Measurements from ENCODE around the gene SLC25A26. TPM values are rescaled to one million over a fixed set of nuclear protein-coding genes. Genes with fewer than 3 reads are reported as not detected.
A peak's percentile ranks its signal among the peaks of the same experiment; 100 is the strongest.

The SLC25A26 gene
- total RNA-seq, 2 donors from 2014 or later: 32.3 to 38.4 TPM

GRCh38 chr3:66400411-66401156, 179.8 kb downstream of the SLC25A26 start:
- Mint-ChIP-seq H3K4me1 (ENCODE audit: low read depth) (no peaks in the 10 kb centered on the region), H3K27ac (no peak overlapping the region), H3K27me3 (ENCODE audit: low read depth) (no peaks in the 10 kb centered on the region), H3K4me3 (no peak overlapping the region), H3K9me3 (no peaks in the 10 kb centered on the region), H3K36me3 (ENCODE audit: insufficient read depth in 2 of 2) (peaks cover 3 to 12% of the 10 kb centered on the region in 2 donors)
- DNase-seq: no peak
- no peak for ATAC-seq (replicated peaks in 1 of 2)

- Mint-ChIP-seq H3K27ac (no peak overlapping the region), H3K4me3 (no peak overlapping the region), H3K36me3 (ENCODE audit: insufficient read depth in 2 of 2) (peaks cover 3 to 12% of the 10 kb centered on the region in 2 donors), H3K9me3 (no peaks in the 10 kb centered on the region), H3K27me3 (ENCODE audit: low read depth) (no peaks in the 10 kb centered on the region), H3K4me1 (ENCODE audit: low read depth) (no peaks in the 10 kb centered on the region)
- ATAC-seq (replicated peaks in 1 of 2): no peak
- no peak for DNase-seq
Observed at GRCh38 chr3:66401157-66401550, 180.4 kb downstream of the SLC25A26 start.

GRCh38 chr3:66401675-66402491, 181.1 kb downstream of the SLC25A26 start:
- ATAC-seq (replicated peaks in 1 of 2): no peak

DNA sequence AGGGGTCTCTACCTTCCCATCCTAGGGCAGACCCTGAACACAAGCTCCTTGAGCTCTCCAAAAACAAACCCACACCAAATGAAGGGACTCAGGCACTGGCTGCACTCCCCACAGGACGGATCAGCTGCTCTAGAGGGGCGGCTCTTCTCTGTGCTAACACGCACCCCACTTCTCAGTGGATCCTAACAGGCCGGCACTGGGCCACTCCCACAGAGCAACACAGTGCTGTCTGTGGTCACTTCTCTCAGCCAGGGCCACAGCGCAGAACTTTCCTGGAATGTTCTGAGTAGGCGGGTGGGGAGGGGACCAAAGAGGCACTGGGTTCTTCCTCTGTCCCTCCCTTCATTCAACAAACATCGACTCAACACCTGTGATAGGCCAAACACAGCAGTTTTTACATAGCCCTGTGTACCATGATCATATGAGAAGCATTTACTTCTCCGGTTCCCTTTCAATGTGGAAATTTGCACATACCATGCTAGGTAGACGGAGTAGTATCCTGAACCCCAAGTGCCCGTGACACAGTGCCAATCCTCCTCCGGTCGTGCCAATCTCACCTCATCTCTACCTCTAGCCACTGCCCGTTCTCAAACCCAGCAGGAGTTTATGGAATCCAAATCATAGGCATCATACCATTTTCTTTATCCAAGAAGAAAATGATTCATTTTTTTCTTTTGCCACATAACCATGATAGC, 181.9 kb downstream of the SLC25A26 start:
- no peak for ATAC-seq (replicated peaks in 1 of 2)
- no peak overlapping the region for H3K4me3 Mint-ChIP-seq
- no peak overlapping the region for H3K27ac Mint-ChIP-seq
- no peak for DNase-seq
- no peaks in the 10 kb centered on the region for H3K27me3 Mint-ChIP-seq (ENCODE audit: low read depth)
- H3K9me3 Mint-ChIP-seq: no peaks in the 10 kb centered on the region
- peaks cover 2 to 3% of the 10 kb centered on the region in 2 donors for H3K36me3 Mint-ChIP-seq (ENCODE audit: insufficient read depth in 2 of 2)
- H3K4me1 Mint-ChIP-seq (ENCODE audit: low read depth): peaks cover 2% of the 10 kb centered on the region

More at GRCh38 chr3:66401675-66402491, 181.1 kb downstream of the SLC25A26 start:
- no peaks in the 10 kb centered on the region for H3K27me3 Mint-ChIP-seq (ENCODE audit: low read depth)
- H3K27ac Mint-ChIP-seq: no peak overlapping the region
- H3K4me3 Mint-ChIP-seq: no peak overlapping the region
- peaks cover 3 to 9% of the 10 kb centered on the region in 2 donors for H3K36me3 Mint-ChIP-seq (ENCODE audit: insufficient read depth in 2 of 2)
- DNase-seq: no peak
- H3K4me1 Mint-ChIP-seq (ENCODE audit: low read depth): no peaks in the 10 kb centered on the region
- H3K9me3 Mint-ChIP-seq: no peaks in the 10 kb centered on the region

DNA sequence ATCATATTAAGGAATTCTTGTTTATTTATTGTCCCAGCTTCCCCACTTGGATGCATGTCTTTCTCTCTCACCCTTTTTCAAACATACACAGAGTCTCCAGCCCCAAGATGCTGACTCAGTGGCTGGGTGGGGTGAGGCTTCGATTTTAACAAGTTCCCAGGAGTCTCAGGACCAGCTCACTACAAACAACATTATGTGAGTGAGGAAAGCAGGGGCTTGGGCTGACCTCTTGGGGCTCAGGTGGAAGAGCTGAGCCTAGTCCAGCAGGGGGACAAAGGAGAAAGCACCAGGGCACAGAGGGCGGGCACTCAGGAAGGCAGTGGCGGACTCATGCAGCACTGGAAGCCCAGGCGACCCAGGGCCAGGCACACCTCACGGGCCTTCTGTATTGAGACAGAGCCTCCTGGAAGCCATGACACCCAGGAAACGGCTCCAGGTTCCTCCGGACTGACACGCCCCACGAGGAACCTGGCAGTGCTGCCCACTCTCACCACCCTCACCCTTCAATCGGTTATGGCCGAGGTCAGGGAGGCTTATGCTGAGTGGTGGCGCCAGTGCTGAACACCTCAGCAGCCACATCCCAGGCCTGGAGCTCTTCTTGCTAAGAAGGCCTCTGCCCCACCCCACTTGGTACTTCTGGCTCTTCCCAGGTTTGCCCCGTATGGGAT, 182.7 kb downstream of the SLC25A26 start:
- Mint-ChIP-seq H3K36me3 (ENCODE audit: insufficient read depth in 2 of 2) (peaks cover under 1% of the 10 kb centered on the region in 2 donors), H3K27ac (no peak overlapping the region)
- ATAC-seq (replicated peaks in 1 of 2): no peak

DNA sequence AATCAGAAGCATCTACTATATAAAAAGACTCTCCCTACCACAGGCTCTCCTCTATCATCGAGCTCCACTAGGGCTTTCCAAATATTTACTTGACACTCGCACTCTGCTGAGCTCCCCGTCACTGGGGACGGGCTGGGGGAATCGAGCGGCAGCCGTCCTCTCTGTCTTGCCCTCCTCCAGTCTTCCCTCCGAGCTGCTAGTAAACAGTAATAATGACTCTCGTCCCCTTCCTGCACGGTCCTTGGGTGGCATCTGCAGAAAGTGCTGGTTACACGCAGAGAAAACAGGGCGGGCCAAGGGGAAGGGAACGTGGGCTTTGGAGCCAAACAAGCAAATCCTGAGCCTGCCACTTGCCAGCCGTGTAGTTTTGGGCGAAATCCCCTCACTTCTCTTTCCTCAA, 183.4 kb downstream of the SLC25A26 start:
- Mint-ChIP-seq H3K4me1 (ENCODE audit: low read depth) (peaks cover 6% of the 10 kb centered on the region), H3K27ac (no peak overlapping the region), H3K4me3 (no peak overlapping the region), H3K36me3 (ENCODE audit: insufficient read depth in 2 of 2) (no peaks in the 10 kb centered on the region), H3K27me3 (ENCODE audit: low read depth) (no peaks in the 10 kb centered on the region), H3K9me3 (no peaks in the 10 kb centered on the region)
- DNase-seq (no peak), ATAC-seq (replicated peaks in 1 of 2) (no peak)

More for the DNA sequence above, 182.7 kb downstream of the SLC25A26 start:
- Mint-ChIP-seq H3K9me3 (no peaks in the 10 kb centered on the region), H3K27me3 (ENCODE audit: low read depth) (no peaks in the 10 kb centered on the region), H3K4me3 (no peak overlapping the region), H3K4me1 (ENCODE audit: low read depth) (peaks cover 6% of the 10 kb centered on the region)
- no peak for DNase-seq

DNA sequence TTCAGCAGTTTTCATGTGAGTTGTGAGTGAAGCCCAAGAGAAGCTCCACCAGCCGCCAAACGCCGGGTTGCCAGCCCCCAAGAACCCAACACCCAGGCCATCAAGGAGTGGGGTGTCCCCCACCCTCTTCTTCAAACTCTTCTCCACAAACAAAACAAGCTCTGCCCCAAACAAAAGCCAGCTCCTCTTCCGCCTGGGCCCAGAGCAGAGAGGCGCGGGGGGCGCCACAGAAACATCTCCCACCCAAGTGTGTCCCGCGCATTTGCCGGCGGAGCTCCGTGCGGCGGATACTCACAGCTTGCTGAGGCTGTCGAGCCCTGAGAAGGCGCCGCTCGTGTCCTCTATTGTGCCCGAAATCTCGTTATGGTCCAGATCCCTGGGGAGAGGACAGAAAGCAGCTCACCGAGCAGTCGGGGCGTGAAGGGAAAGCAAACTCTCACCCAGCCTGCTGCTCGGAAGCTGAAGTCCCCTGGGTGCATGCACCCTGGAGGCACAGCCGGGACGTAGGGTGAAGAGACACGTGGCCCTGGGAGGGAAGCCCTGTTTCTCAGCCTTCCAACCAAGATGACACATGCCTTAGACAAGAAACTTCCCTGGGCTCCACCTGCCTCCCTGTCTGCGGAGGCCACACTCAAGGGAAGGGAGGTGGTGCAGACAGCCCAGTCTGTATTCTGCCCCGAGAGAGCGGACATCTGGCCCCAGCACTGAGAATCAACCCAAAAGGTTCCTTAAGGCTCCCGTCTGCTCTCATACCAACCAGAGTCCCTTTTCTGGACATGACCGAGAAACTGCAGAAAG, 184.3 kb downstream of the SLC25A26 start:
- peaks cover 6% of the 10 kb centered on the region for H3K4me1 Mint-ChIP-seq (ENCODE audit: low read depth)
- no peak overlapping the region for H3K27ac Mint-ChIP-seq
- H3K36me3 Mint-ChIP-seq (ENCODE audit: insufficient read depth in 2 of 2): no peaks in the 10 kb centered on the region
- H3K27me3 Mint-ChIP-seq (ENCODE audit: low read depth): no peaks in the 10 kb centered on the region
- no peak overlapping the region for H3K4me3 Mint-ChIP-seq
- no peak for ATAC-seq (replicated peaks in 1 of 2)
- no peak for DNase-seq
- H3K9me3 Mint-ChIP-seq: no peaks in the 10 kb centered on the region

- no peaks in the 10 kb centered on the region for H3K27me3 Mint-ChIP-seq (ENCODE audit: low read depth)
- no peak overlapping the region for H3K4me3 Mint-ChIP-seq
- no peak overlapping the region for H3K27ac Mint-ChIP-seq
- no peak for DNase-seq
- H3K36me3 Mint-ChIP-seq (ENCODE audit: insufficient read depth in 2 of 2): no peaks in the 10 kb centered on the region
- ATAC-seq (replicated peaks in 1 of 2): no peak
- H3K4me1 Mint-ChIP-seq (ENCODE audit: low read depth): peaks cover 6% of the 10 kb centered on the region
- H3K9me3 Mint-ChIP-seq: no peaks in the 10 kb centered on the region
Observed at GRCh38 chr3:66405701-66406091, 184.9 kb downstream of the SLC25A26 start.

GRCh38 chr3:66406163-66406562, 185.4 kb downstream of the SLC25A26 start:
- DNase-seq (no peak), ATAC-seq (replicated peaks in 1 of 2) (no peak)
- no peaks in the 10 kb centered on the region for H3K36me3 Mint-ChIP-seq (ENCODE audit: insufficient read depth in 2 of 2)
- H3K27ac Mint-ChIP-seq: no peak overlapping the region
- H3K9me3 Mint-ChIP-seq: no peaks in the 10 kb centered on the region
- peaks cover 6% of the 10 kb centered on the region for H3K4me1 Mint-ChIP-seq (ENCODE audit: low read depth)
- no peak overlapping the region for H3K4me3 Mint-ChIP-seq
- H3K27me3 Mint-ChIP-seq (ENCODE audit: low read depth): no peaks in the 10 kb centered on the region

DNA sequence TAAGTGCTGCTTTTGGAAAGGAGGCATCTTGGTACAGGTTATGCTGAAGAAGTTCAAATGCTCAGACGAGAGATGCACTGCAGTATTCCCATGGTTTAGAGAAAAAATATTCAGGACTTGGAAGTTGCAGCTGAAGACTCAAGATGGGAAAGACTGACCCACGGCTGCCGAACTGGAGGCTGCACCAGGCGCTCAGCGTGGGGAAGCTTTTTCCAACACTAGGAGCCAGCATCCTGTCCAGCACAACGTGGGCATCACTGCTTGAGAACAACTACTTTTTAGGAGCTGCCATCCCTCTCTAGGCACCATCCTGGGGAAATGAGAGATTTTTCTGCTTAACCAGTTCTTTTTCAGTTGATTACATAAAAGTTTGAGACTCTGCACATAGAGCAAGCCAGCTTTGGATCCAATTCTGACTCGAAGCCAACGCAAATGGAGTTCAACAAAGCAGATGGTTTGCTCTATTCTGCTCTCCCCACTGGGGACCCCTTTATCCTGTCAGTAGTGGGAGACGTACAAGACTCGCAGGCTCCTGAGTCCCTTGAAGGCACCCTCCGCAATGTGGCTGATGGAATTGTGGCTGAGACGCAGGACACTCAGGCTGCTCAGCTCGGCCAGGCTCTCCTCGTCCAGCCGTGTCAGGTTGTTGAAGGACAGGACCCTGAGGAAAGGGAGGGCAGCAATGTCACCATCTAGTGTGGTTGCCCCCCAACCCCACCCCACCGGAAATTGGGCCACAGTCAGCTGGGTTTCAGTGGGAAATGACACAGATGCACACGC, 186.2 kb downstream of the SLC25A26 start:
- no peak overlapping the region for H3K27ac Mint-ChIP-seq
- DNase-seq (no peak), ATAC-seq (replicated peaks in 1 of 2) (no peak)
- H3K4me3 Mint-ChIP-seq: no peak overlapping the region
- H3K9me3 Mint-ChIP-seq: no peaks in the 10 kb centered on the region
- H3K4me1 Mint-ChIP-seq (ENCODE audit: low read depth): peaks cover 6% of the 10 kb centered on the region
- peaks cover 0 to 1% of the 10 kb centered on the region in 2 donors for H3K36me3 Mint-ChIP-seq (ENCODE audit: insufficient read depth in 2 of 2)
- no peaks in the 10 kb centered on the region for H3K27me3 Mint-ChIP-seq (ENCODE audit: low read depth)

- peaks cover 6% of the 10 kb centered on the region for H3K4me1 Mint-ChIP-seq (ENCODE audit: low read depth)
- no peaks in the 10 kb centered on the region for H3K27me3 Mint-ChIP-seq (ENCODE audit: low read depth)
- H3K9me3 Mint-ChIP-seq: no peaks in the 10 kb centered on the region
- peaks cover 0 to 4% of the 10 kb centered on the region in 2 donors for H3K36me3 Mint-ChIP-seq (ENCODE audit: insufficient read depth in 2 of 2)
- ATAC-seq (replicated peaks in 1 of 2) (peak; percentile 82 to 85), DNase-seq (peak; percentile 73 to 81)
- H3K4me3 Mint-ChIP-seq: no peak overlapping the region
- no peak overlapping the region for H3K27ac Mint-ChIP-seq
Observed at GRCh38 chr3:66407611-66408218, 186.9 kb downstream of the SLC25A26 start.

Data from activated T-cell treated with anti-CD3 and anti-CD28 coated beads, Interleukin-2, amount 50 U/mL, for 72 hours (primary cell).